Iris pigment epithelial cell (primary cell): Measurements from ENCODE around the gene NOS2.
"Not testable (repeated sequence)": the region's sequence is repeated elsewhere in the genome, so short reads cannot be mapped to it uniquely, and the experiment has no call there.

ENCODE experiments used
- DNase-seq: peaks from one replicate; pipeline ENCODE4 v3.0.0-alpha.2; 2011; ENCODE audit warnings: low read depth

Gene NOS2

DNA sequence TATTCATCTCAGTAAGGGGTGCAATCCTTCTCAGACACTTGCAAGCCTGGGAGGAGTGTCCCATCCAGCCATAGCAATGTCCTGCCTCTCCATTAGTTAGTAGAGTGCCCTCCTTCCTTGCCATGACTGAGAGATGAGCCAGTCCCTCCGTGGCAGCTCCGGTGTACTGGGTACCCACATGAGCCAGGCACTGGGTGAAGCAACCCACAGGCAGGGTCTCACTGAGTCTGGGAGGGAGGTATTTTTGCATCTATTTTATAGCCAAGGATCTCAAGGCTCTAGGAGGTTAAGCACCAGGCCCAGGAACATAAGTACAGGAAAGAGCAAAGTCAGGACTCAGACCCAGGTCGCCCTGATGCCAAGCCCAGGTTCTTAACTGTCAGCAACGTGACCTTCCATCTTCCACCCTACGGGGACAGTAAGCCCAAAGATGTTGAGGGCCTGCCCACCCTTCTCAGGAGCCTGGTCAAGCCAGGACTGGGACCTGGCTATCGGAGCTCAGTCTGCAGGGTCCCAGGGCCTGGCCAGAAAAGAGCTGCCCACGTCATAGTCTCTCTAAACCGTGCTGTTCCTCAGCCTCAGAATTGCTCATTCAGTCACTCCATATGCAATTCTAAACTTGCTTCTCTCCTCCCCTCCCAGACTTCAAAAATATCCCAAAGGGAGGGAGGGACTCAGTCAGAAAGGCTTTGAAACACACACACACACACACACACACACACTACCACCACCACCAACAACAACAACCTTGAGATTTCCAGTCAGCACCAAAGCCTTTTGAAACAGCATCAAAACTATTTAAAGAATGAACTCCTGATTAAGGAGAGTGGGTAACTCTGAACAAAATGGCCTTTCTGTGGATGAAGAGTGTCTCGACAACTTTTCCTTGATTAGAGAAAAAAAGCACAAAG, 16.6 kb downstream of the NOS2 start:
- peak; percentile 29 for DNase-seq

DNA sequence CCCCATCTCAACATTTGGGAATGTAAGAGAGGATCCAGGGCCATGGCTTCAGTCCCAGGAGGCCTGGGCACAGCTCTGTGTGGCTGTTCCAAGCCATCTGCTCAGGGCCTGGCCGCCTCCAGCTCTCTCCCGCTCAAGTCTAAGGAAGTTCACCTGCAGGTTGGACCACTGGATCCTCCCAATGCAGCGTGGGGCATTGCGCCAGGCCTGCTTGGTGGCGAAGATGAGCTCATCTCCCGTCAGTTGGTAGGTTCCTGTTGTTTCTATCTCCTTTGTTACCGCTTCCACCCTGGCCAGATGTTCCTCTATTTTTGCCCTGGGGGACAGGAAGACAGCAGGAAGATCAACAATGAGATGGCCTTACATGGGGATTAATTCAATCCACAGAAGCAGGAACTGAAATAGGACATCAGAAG, 17.5 kb downstream of the NOS2 start:
- DNase-seq, result no peak

DNA sequence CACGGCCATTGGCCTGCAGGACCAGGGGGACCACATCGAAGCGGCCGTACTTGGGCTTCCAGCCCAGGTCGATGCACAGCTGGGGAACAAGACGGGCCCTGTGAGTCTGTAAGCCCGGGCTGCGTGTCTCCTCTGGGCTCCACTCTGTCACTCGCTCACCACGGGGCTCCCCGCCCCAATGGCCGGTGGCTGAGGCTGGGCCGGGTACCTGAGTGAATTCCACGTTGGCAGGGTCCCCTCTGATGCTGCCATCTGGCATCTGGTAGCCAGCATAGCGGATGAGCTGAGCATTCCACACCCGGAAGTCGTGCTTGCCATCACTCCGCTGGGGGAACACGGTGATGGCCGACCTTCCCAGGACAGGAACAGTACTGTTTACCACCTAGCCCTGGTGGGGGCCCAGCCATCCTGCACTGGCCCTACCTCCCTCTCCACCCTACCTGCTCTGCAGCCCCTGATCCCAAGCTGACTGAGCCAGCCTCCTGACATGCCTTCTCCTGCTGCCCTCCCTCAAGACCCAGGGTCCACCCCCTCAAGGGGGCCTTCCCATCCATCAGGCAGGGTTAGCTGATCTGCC, 19.4 kb downstream of the NOS2 start:
- DNase-seq, result no peak

DNA sequence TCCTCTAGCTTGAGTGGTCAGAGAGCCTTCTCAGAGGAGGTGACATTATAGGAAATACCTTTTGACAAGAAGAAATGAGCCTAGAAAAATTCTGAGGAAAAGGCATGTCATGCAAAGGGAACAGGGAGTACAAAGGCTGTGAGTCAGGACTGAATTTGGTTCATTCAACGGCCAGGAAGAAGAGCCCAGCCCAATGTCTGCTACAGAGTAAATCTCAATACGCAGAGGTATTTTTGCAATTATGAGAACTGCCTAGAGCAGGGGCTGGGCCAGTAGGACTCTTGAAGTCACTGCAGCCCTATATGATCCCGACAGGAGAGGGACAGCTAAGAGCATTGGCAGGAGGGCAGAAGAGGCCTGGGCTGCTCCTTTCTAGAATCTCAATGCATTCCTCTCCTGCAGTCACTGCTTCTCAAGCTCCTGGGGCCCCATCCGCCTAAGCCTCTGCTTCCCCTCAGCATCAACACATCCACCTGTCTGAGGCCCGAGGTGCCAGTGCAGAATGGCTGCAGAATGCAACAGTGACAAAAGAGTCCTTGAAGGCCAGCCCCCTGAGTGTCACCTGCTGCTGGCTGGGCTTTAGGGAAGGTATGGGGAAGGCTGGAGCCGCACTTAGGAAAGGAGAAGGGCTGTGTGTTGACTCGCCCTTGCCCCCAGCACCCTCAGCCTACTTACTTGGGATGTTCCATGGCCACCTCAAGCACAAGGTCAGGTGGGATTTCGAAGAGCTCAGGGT, 20.1 kb downstream of the NOS2 start:
- no peak for DNase-seq

DNA sequence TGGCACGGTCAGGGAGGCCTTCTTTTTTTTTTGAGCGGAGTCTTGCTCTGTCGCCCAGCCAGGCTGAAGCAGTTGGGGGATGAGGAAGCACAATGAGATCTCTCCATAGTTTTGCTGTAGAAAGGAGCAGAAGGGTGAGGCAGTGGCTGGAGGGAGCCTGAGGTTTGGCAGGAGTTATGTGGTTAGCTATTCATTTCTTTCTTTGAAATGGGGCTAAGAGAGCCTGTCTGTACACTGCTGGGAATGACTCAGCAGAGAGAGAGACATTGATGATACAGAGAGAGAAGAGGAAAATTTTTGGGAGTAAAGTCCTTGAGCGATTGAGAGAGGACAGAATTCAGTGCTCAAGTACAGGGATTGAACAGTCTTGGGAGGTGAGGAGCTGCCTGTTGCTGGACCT, 22.1 kb downstream of the NOS2 start:
- DNase-seq, result peak; percentile 68

DNA sequence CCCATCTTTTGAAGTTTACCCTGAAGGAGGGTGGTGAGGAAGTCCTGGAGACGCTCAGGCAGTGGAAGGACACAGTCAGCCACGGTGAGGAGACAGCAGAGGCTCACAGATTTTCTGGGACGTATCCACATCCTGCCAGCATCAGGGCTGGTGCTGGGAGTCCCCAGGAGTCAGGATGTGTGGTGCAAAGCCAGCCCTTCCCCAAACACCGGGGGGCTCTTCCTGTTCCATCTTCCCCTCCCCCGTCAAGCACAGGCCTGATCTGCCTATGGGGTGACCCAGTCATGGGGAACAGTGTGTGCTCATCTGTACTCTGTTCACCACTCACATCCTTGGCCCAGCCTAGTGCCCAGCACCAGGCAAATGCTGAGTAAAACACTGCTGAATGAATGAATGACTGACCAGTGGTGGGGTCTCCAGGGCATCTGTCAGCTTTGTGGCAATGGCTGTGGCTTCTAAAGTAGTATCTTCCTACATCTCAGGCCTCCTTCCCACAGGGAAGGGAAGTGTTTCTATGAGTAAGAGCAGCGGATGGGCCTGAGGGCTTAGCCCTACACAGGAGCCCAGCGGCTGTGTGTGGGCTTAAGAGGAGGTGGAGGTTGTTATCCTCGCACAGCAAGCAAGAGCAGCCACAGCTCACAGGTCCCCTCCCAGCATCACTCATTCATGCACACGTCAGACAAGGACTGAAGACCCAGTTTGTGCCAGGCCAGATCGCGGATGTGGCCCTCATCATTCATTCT, 23.3 kb downstream of the NOS2 start:
- no peak for DNase-seq

DNA sequence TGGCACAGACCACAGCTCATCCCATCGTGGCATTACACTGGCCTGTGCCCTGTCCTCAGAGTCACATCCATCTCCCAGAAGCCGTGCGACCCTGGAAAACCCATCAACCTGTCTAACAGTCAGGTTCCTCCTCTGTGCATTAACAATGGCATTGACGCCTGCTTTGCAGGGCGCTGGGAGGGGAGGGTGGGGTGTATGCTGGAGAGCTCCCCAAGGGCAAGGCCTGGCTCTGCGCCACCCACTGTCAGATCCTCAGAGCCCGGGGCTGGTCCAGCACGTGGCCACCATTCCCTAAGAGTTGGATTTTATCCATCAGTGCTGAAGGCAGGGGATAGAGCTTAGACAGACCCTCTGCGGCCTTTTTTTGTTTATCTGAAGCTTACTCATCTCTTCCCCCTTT, 28.7 kb downstream of the NOS2 start:
- no peak for DNase-seq

DNA sequence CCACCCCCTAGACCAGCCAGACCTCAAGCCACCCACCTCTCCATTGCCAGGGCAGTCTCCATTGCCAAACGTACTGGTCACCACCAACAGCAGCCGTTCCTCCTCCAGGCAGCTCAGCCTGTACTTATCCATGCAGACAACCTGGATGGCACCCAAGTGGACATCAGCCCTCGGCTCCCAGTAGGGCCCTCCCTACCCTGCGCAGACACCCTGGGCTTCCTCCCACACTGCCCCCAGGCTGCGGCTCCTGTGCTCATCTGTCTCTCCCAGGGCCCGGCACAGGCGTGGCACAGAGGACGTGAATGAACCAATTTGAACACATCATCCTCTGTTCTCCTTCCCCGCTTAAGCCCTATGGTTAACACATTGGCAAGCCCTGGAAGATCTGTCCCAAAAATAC, 29.5 kb downstream of the NOS2 start:
- DNase-seq, result no peak

DNA sequence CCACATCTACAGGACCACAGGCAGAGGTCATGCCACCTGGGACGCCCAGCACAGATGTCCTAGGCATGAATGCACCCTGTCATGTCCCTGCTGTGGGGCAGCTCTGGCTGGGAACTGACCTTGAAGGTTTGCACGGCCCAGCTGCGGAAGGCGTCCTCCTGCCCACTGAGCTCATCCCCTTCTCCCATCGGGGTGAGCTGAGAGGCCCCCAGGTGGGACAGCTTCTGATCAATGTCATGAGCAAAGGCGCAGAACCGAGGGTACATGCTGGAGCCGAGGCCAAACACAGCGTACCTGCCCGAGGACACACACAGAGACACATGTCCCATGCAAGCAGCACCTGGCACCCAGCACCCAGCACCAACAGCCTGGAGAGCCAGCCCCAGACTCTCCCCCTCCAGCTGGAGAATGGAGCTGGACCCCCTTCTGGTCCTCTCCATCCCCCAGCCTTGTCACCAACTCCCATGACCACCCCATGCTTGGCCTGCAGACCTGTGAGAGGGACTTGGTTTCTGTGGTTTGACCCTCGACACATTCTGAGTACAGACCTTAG, 31.4 kb downstream of the NOS2 start:
- DNase-seq, result no peak

DNA sequence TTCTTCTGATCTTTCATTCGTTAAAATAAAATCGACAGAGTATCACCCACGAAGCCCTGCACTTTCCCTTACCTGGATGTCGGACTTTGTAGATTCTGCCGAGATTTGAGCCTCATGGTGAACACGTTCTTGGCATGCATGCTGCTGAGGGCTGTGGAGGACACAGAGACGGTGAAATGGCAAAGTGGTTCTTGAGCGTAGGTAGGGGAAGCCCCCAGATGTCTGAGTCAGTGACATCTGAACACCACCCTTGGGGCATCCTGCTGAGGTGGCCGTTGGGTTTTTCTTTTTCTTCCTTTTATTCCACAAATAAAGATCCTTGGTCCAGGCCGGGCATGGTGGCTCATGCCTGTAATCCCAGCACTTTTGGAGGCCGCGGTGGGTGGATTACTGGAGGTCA, 33.9 kb downstream of the NOS2 start:
- no peak for DNase-seq

DNA sequence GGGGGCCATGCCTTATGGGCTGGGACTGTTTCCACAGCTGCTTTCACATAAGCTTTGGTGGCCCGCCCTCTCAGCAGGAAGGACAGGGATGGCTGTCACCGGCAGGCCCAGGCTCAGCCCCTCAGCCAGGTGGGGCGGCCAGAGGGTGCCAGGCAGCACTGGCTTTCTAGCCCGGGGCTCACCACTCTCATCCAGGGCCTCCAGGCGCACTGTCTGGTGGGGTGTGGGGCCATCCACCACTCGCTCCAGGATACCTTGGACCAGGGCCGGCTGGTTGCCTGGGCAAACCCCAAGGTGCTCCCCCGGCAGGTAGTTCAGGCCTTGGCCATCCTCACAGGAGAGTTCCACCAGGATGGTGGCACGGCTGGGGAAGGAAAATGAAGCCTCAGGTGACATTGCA, 35.0 kb downstream of the NOS2 start:
- no peak for DNase-seq

DNA sequence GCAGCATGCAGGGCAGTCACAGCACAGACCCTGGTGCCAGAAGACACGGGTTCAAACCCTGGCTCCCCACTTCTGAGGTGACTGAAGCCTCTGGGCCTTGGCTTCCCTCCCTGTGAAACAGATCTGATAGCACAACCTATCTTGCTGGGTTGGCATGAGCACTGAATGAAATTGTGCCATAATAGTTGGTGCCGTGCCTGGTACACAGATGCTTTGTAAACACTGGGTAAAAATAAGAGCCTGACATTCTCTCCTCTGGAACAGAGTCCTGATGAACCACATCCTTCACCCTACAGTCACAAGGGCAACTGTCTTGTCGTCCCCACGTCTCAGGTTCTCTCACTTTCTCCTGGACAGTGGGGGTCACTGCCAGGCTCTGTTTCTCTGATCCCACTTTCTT, 35.7 kb downstream of the NOS2 start:
- DNase-seq, result no peak

DNA sequence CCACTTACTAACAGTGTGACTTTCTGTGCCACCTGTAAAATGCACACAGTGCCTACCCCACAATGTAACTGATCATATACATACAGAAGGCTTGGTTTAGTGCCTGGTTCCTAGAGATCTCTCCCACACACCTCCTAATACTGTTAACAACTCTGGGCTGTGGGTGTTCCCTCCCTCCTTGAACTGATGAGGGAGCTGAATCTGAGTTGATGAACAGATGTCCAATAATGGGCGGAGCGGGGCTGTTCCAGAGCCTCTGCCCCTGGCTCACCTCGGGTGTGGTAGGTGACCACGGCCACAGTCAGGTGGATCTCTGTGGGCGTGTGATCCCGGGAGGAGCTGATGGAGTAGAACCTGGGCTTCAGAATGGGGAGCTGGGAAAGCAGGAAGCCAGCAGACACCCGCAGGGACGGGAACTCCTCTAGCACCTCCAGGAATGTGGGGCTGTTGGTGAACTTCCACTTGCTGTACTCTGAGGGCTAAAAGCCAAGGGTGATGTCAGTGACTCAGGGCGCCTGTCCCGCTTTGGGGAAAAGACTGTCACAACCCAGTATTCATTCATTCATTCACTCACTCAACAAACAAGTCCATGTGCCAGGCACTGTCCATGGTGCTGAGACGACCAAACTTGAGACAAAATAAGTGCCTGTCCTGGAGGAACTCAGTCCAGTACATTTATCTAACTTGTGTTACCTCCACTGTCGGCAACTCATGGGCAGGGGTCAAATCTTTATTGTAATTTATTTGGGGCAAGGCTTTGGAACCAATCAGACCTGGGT, 37.6 kb downstream of the NOS2 start:
- DNase-seq, result peak; percentile 35

DNA sequence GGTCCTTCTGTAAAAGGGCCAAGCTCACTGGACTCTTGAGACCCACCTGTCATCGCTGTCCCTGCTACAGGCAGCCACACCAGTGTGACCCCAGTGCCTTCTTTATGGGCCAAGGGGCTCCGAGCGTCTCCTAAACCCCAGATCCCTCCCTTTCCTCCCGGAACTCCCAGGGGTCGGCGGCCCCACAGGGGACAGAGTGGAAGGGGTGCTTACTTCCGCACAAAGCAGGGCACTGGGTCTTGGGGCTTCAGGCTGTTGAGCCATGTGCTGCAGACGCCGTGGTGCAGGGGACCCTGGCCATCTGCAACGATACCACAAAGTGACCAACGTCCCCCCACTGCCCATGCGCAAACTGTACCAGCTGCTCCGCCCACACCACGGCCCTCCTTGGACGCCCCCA, 39.4 kb downstream of the NOS2 start:
- not testable (repeated sequence) for DNase-seq

DNA sequence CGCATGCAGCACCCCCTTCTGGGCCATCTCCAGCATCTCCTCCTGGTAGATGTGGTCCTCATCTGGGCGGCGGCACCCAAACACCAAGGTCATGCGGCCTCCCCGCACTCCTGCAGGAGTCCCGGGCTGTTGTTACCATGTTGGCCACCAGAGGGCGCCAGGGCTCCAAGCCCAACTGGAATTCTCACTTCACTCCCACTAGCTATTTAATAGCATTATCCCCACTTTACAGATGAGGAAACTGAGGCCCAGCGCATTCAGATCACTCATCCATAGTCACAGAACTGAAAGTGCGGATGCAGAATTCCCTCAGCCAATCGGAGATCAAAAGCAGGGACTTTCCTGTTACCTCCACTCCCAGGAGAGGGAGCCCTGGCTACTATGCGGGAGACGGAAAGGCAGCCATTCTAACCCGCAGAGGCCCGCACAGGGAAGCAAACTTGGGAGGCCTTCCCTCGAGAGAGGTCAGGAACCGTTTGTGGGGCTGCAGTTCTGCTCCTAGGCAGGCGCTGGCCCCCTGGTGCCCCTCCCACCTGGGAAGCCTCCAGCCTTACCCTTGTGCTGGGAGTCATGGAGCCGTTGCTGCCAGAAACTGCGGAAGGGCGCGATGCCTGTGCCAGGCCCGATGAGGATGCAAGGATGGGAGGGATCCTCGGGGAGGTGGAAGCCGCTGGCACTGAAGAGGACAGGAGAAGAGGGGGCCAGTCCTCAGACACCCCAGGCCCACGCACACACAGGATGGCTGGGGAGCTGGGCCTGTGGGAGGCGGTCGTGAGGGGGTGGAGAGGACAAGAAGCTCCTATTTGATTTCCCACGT, 40.1 kb downstream of the NOS2 start:
- peak; percentile 22 for DNase-seq

DNA sequence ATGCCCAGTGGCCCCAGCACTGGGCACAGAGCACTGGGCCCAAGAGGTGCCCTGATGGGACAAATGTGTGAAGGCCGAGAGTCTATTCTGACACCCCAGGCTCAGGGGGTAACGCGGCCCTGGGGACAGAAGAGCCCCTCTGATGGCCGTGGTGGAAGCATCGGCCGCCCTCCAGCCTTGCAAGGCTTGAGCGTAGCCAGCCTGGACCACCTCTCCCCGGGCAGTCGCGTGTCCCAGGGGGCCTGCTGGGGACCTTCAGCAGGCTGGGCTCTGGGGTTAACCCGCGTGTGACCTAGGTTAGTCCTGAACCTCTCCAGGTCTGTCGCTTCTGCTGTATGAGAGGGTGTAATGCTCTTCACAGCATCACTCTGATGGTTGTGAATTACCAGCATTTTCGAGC, 40.8 kb downstream of the NOS2 start:
- DNase-seq, result no peak

DNA sequence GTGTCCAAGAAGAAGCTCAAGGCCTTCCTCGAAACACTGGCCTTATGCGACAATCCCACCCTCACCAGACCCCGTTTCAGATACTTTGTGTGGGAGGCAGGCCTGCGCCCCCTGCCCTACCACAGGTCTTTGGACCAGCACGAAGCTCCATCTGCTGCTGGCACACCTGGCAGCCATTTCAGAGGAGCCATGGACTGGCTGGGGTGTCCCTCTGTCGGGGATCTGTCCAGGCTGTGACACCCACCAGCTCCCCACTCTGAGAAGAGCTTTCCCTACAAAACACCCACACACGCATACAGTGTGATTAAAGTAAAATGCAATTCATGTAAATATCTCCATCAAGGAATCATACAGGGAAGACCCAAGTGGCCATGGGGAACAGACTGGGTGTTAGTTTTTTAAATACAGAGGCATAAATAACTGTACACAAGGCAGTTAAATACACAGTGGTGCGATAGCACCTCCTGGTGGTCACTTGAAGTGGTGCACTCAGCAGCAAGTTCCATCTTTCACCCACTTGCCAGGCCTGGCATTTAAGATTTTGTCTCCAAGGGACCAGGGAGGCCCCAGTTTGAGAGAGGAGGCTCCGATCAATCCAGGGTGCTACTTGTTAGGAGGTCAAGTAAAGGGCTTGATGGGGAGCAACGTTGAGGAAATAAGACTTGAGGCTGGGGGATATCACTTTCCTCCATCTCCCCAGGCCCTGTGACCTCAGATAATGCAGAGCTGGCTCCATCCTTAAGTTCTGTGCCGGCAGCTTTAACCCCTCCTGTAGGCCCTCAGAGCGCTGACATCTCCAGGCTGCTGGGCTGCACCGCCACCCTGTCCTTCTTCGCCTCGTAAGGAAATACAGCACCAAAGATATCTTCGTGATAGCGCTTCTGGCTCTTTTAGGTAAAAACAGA, 43.6 kb downstream of the NOS2 start:
- DNase-seq, result peak; percentile 52

DNA sequence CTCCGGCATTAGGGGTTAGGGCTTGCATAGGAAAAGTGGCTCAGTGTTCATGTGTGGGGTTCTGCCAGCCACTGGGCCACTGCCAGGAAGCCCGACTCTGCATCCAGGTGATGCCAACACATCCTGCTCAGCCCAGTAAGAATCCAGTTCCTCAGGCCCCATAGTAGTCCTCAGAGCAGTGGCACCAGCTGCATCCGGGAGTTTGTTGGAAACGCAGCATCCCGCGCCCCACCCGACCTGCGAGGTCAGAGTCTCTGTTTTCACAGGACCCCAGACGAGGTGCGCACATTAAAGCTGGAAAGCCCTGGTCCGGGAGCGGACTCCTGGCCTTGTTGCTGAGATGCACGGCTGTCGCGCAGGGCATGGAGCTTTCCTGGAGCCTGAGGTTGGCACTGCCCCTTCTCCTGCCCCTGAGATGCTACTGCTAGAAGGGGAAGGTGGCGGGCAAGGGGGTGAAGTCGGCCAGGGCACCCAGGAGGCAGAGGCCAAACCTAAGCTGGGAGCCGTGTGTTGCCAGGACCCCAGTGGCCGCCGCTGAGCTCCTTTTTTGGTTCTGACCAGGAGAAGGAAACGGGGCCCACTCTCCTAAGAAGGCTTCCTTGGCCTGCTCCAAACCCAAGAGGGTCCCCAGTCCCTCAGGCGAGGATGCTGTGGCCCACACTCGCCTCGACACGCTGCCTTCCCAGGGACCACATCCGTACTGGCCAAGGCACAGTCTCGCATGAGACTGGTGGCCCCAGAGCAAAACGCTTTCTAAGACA, 44.4 kb downstream of the NOS2 start:
- no peak for DNase-seq

DNA sequence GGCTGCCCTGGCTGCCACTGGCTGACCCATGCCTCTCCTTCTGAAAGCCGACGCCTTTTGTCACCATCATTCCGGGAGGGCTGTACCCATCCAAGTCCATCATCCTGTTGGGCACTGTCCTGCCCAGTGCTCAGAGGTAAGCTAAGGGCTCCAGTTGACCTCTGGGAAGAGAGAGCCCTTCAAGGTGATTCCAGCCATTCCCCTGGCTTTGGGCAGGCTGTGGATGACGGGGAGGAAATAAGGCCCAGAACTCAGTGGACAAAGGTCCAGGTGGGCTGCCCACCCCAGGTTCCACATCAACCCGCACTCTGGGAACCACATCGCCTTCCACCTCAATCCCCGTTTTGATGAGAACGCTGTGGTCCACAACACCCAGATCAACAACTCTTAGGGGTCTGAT, 45.8 kb downstream of the NOS2 start:
- DNase-seq, result no peak
